Lung (tissue), 12 donors: ENCODE measurements around the gene CTTN. TPM values are rescaled to one million over a fixed set of nuclear protein-coding genes. Genes with fewer than 3 reads are reported as not detected.

Experiments used
- ATAC-seq: fragments of 200-7000 bp; cut with Tn5 transposase; one replicate; pipeline ENCODE4 v1.9.1; 2020; ENCODE audit warnings: moderate number of reproducible peaks; ENCODE audit not compliant: insufficient read depth, low FRiP score
- DNase-seq, 3 donors: peaks; one replicate each; pipeline ENCODE4 v3.0.0-alpha.2; 2013 to 2017
- H3K27ac ChIP-seq, 2 donors: one replicate each; pipeline ENCODE4 v1.5.1; 2013; ENCODE audit warnings: mild to moderate bottlenecking in 2 of 2, moderate library complexity in 2 of 2, control low read depth in 1 of 2, inconsistent platforms in 1 of 2, low read depth in 1 of 2, low read length in 1 of 2
- H3K27me3 ChIP-seq, 3 donors: one replicate each; pipeline ENCODE4 v1.5.1; 2013; ENCODE audit warnings: low read length in 2 of 3; ENCODE audit not compliant: control insufficient read depth in 3 of 3, insufficient read depth in 3 of 3
- H3K36me3 ChIP-seq, 4 donors: one replicate each; pipeline ENCODE4 v1.5.1; 2013; ENCODE audit warnings: low read length in 4 of 4, mild to moderate bottlenecking in 1 of 4, moderate library complexity in 1 of 4; ENCODE audit not compliant: control insufficient read depth in 4 of 4, insufficient read depth in 4 of 4
- H3K4me1 ChIP-seq, 5 donors: one replicate each; pipeline ENCODE4 v1.5.1; 2013; ENCODE audit warnings: low read length in 5 of 5, mild to moderate bottlenecking in 2 of 5, moderate library complexity in 1 of 5; ENCODE audit not compliant: control insufficient read depth in 5 of 5, insufficient read depth in 5 of 5
- H3K4me3 ChIP-seq: one replicate; pipeline ENCODE4 v1.5.1; 2013; ENCODE audit warnings: mild to moderate bottlenecking, control low read depth, moderate library complexity
- H3K9ac ChIP-seq, 2 donors: one replicate each; pipeline ENCODE4 v1.5.1; 2013; ENCODE audit warnings: low read length in 2 of 2, control low read depth in 1 of 2; ENCODE audit not compliant: insufficient read depth in 1 of 2
- H3K9me3 ChIP-seq, 4 donors: one replicate each; pipeline ENCODE4 v1.5.1; 2013; ENCODE audit warnings: low read length in 3 of 4, mild to moderate bottlenecking in 1 of 4, moderate library complexity in 1 of 4; ENCODE audit not compliant: control insufficient read depth in 4 of 4, insufficient read depth in 3 of 4
- WGBS, 2 donors: extraction: QIAGEN DNeasy Blood & Tissue Kit; methylation state at CpG; one replicate each; pipeline ENCODE4 v1.1.7; 2013; 5-methylcytosine and 5-hydroxymethylcytosine counted together
- polyA plus RNA-seq, 2 donors: library from polyadenylated mRNA; stranded (reverse); fragments of 200-250 nt; gene quantifications; one replicate each; pipeline ENCODE4 v1.2.1, GENCODE V29; 2013
- total RNA-seq, 2 donors: library from RNA; depleted of rRNA in 1 of 2; stranded (reverse); fragments of >200 nt in 1 of 2; gene quantifications; one replicate each; pipeline ENCODE4 v1.2.1, GENCODE V29; 2014 to 2021
- TF ChIP-seq, protein P1 (sequence below): IDR thresholded peaks from 2 replicates; pipeline ENCODE4 v1.5.1; 2012; ENCODE audit warnings: mild to moderate bottlenecking; ENCODE audit errors: control extremely low read depth, extremely low read depth
- donor health status: control.
- donor health status: control.
- donor health status: Bipolar disorder and iron deficiency.
- donor health status: healthy.
- donor health status: DM: yes; HTN: yes; CAD: no.

Gene CTTN
- total and polyA plus RNA-seq, 4 donors = 89.8 to 235 (median 154) TPM

DNA sequence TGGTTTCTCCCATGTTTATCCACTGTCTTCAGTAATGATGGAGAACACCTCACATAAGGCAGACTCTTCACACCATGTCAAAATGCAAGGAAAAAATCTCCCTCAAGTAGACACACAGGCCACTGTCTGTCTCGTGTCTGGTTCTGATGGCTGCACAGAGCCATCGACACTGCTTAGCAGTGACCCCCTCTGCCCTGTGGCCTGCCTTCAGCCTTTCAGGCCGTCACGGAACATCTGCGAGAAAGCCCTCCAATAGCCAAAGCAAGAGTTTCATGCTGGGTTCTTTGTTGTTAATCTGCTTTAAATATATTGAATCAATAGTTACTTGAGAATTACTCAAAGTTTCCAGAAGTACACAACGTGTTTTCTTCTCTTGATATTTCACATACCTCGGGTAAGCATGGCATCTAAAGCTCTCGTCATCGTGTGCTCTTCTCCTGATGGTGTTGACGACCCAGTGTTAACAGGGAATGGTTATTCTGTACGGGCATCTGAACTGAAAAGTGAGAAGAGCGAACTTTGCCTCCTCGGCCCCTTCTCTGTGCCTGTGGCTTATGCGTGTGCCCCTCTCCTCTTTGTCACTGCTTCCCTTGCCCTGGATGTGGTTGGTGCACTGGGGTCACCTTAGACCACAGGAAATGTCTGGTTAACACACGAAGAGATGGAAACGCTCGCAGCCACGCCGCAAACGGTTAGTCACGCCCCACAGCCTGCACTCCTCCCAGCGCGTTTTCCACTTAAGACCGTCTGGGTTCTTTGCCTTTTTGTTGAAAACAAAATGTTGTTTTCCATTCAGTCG is 33.4 kb upstream of the CTTN start:
- no peak for DNase-seq
- Histone ChIP-seq H3K36me3 (peaks cover 6 to 33% (median 16%) of the 10 kb centered on the region in 4 donors), H3K27me3 (no peaks in the 10 kb centered on the region), H3K4me3 (no peak overlapping the region), H3K4me1 (peaks cover 0 to 1% (median 0%) of the 10 kb centered on the region in 5 donors), H3K9ac (no peak overlapping the region), H3K9me3 (peaks cover 0 to 4% (median 0%) of the 10 kb centered on the region in 4 donors), H3K27ac (no peak overlapping the region)
- TF ChIP-seq, protein P1, sequence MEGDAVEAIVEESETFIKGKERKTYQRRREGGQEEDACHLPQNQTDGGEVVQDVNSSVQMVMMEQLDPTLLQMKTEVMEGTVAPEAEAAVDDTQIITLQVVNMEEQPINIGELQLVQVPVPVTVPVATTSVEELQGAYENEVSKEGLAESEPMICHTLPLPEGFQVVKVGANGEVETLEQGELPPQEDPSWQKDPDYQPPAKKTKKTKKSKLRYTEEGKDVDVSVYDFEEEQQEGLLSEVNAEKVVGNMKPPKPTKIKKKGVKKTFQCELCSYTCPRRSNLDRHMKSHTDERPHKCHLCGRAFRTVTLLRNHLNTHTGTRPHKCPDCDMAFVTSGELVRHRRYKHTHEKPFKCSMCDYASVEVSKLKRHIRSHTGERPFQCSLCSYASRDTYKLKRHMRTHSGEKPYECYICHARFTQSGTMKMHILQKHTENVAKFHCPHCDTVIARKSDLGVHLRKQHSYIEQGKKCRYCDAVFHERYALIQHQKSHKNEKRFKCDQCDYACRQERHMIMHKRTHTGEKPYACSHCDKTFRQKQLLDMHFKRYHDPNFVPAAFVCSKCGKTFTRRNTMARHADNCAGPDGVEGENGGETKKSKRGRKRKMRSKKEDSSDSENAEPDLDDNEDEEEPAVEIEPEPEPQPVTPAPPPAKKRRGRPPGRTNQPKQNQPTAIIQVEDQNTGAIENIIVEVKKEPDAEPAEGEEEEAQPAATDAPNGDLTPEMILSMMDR = no peak
- WGBS, 2 donors = 48 to 70% methylated on average over 25 of the region's 25 CpGs
- ATAC-seq = no peak

DNA sequence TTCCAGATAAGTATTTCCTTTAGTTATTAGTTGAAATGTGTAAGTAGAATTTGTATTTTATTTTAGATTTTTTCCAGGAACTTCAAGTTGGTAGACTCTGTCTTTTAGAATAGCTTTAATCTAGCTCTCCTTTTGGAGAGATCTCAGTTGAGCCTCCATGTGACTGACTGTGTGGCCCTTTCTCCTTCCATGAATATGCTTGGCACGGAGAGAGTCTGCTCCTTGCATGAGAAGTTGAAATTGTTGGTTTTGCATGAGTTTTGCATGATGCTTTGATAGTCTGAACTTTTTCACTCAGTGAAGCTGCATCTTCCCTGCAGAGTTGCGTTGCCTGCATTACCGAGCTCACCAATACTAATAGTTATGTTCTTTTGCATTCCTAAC is 32.8 kb upstream of the CTTN start:
- DNase-seq (no peak), ATAC-seq (no peak)
- Histone ChIP-seq H3K27me3 (no peaks in the 10 kb centered on the region), H3K36me3 (peaks cover 6 to 33% (median 15%) of the 10 kb centered on the region in 4 donors), H3K4me3 (no peak overlapping the region), H3K27ac (no peak overlapping the region), H3K9ac (no peak overlapping the region), H3K4me1 (peaks cover 0 to 1% (median 0%) of the 10 kb centered on the region in 5 donors), H3K9me3 (peaks cover 0 to 4% (median 0%) of the 10 kb centered on the region in 4 donors)
- 63 to 82% methylated on average over 3 of the region's 3 CpGs for WGBS, 2 donors
- TF ChIP-seq, protein P1 = no peak

DNA sequence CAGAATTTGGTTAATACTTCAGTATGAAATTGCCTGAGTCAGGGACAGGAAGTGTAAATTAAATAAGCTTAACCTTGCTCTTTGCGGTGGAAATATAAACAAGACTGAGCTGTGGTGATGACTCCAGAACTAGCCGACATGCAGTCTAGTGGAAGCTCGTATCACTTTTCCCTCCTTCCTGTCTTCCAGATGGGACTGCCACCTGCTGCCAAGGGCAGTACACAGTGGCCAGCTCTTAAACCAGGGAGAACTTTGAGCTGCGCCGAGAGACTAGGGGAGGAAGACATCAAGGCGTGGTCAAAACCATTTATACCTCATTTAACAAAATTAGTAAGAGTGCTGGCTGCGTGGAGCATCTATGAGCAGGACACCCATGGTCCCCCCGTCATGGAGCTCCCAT is 31.3 kb upstream of the CTTN start:
- DNase-seq (no peak), ATAC-seq (no peak)
- WGBS, 2 donors = 66 to 69% methylated on average over 8 of the region's 8 CpGs
- H3K36me3 ChIP-seq = peaks cover 6 to 24% (median 13%) of the 10 kb centered on the region in 4 donors
- no peak overlapping the region for H3K9ac ChIP-seq
- TF ChIP-seq, protein P1 = no peak
- no peak overlapping the region for H3K4me3 ChIP-seq
- H3K27me3 ChIP-seq = no peaks in the 10 kb centered on the region
- peaks cover 0 to 1% (median 0%) of the 10 kb centered on the region in 5 donors for H3K4me1 ChIP-seq
- no peak overlapping the region for H3K27ac ChIP-seq
- peaks cover 0 to 3% (median 0%) of the 10 kb centered on the region in 4 donors for H3K9me3 ChIP-seq
